HG03354 (cell line): ENCODE measurements around the gene GNL1.

Experiments
- ATAC-seq: cut with Tn5 transposase; IDR thresholded peaks from one replicate; pipeline ENCODE4 v1.9.1; 2021; ENCODE audit warnings: mild to moderate bottlenecking; ENCODE audit not compliant: unreplicated experiment, poor library complexity, severe bottlenecking

The GNL1 gene

DNA sequence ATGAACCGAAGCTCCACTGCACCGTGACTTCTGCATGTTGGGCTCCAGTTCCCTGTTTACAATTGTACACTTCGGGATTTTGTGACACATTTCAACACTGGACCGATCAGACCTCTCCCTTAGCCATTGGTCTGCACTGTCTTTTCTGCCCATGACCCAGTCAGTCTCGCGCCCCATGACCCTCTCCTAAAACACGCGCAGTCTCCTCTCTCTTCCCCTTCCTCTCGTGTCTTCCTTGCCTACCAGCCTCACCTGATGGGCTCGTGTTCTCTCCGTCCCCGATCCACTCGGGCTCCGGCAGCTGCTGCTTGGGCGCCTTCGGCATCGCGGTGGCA, 14.4 kb upstream of the GNL1 start:
- peak; percentile 19 for ATAC-seq

GRCh38 chr6:30570263-30570662, 14.0 kb upstream of the GNL1 start:
- no peak for ATAC-seq

DNA sequence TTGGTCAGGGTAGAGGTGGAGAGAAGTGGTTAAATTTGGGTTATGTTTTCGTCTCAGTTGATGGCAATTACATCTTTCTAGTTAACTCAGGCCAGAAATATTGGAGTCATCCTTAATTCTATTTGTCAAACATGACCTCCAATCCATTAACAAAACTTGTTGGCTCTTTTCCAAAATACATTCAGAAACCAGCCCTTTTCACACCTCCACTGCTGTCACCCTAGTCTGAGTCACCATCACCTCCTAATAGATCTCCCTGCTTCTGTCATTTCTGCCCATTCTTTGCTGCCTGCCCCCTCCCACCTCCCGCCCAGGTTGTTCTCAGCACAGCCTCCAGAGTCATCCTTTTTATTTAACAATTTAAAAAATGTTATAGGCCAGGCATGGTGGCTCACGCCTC, 12.0 kb upstream of the GNL1 start:
- ATAC-seq, result no peak

- ATAC-seq, result no peak
Observed at GRCh38 chr6:30565772-30566171, 9.5 kb upstream of the GNL1 start.

- ATAC-seq, result no peak
Observed at GRCh38 chr6:30564114-30564513, 7.8 kb upstream of the GNL1 start.

GRCh38 chr6:30562470-30563425, 6.5 kb upstream of the GNL1 start:
- no peak for ATAC-seq

DNA sequence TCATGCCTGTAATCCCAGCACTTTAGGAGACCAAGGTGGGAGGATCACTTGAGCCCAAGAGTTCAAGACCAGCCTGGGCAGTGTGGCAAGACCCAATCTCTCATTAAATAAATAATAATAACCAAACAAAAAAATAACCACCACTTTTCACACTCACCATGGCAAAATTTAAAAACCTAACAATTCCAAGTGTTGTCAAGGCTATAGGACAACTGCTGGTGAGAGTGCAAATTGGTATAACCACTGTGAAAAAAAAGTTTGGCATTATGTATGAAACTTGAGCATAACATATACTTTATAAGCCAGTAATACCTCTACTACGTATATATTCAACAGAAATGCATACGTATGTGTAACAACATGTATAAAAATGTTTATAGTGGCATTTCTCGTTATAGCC, 4.6 kb upstream of the GNL1 start:
- ATAC-seq, result no peak

DNA sequence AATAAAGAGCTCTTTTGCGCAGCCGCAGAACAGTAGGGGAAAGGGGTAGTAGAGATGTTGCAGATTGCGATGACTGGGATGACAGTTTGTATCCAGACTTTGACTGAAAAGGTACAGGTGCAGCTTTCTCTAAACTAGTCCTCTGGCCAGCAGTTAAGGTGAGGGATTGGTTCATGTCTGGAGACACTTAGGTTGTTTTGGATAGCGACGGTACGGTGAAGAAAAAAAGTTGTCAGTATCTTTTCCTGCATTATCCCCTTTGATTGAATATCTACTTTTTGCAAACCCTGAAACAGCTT, 1.3 kb upstream of the GNL1 start:
- no peak for ATAC-seq

- ATAC-seq, result peak; percentile 64
Observed at GRCh38 chr6:30556906-30557682, 805 bp upstream of the GNL1 start, which contains the start of gene PRR3. PRR3 (plus strand) TSS chr6:30557295; CDS start chr6:30557345, 50 bp downstream.

DNA sequence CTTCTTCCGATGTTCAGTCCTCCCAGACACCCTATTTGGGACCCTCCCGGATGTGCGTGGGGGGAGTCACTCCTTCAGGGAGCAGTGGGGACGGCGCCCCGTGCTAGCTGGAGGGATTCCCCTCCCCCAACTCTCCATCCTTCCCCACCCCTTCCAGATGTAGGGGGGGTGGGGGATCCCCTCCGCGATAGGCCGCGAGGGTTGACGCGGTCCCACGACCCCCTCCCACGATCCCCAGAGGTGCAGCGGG, 548 bp downstream of the GNL1 start:
- ATAC-seq, result no peak

DNA sequence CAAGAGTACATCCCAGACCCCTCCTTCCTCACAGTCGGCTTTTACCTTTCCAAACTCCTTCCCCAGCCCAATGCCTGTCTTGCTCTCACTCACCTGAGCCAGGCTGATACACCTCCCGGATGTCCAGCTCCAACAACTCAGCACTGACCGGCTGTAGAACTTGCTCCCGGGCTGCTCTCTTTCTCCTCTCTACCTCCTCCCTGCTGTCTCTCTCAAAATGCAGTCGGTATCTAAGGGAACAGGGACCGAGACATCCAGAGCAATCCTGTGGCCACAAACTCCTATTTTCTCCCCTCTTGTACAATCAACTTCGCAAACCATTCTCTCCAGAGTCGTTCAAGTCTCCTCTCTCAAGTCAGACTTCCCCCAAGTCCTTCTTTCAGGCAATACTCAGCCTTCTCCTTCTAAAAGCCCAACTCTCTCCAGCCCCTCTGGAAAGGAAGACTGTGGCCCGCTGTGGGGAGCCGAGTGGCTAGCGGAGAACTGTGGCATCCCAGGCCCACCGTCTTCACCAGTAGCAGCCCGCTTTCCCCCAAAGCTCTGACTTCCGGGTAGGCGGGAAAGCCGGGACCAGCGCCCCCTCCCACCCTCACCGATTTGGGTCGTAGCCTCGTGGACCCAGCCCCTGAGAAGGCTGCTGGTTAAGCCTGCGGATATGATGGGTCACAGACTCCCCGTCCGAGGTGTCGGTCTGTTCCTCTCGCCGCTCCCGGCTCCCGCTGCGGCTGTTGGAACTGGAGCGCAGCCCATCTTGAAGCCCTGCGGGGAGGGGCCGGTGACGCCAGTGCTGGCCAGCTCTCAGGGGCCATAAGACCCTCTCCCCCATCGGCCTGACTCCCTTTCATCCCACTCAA, 1.1 kb downstream of the GNL1 start:
- ATAC-seq, result no peak

DNA sequence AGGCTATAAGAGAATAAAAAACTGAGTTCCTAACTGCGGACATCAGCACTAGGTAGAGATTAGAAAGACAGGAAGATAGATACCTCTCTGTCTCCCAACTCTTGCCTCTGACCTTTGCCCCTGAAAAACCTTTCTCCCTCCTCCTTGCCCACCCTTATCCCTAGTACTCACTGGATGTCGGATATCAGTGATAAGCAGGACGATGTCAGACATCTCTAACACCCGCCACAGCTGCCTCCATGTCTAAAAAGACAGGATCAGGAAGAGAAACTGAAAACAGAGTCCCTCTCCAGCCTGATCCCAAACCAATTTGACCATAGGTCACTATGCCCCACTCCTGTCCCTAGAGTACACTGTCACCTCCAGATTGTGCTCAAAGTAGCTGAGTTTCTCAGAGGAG, 1.9 kb downstream of the GNL1 start:
- ATAC-seq, result no peak

DNA sequence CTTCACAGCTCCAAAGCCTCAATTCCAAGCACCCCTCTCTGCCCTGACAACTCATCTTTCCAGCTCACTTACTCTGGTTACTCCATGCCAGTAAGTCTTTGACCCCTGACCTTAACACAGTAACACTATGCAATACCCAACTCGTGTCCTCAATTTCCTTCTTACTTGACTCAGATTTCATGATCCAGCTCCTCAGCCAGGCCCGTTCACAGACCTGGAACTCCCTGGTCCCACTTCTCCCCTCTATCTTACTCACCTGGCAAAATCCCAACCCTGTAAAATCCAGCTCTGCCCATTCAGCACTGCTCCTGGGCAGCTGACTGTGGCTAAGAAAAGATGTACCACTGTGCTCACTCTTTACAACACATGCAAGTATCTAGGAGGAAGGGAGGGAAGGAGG, 7.9 kb downstream of the GNL1 start:
- no peak for ATAC-seq

GRCh38 chr6:30547454-30547853, 8.8 kb downstream of the GNL1 start:
- ATAC-seq, result no peak

GRCh38 chr6:30544666-30545272, 11.5 kb downstream of the GNL1 start:
- no peak for ATAC-seq

DNA sequence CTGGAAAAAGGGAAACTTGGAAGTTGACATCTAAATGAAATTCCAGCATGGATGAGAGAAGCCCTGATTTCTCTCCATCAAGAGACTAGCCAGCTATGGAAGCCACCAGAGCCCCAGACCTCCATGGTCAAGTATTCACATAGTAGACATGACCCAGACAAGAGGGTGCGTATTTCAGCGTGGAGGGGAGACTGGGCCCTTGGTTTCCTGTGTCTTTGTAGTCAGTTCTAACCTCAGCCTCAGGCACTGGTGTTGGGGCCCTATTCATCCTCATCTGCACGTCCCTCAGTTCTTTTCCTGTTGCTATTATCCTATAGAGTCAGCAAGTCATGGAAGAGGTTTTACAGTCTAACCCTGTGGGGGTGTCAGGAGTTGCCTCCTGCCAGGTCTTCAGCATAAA, 12.5 kb downstream of the GNL1 start:
- no peak for ATAC-seq

DNA sequence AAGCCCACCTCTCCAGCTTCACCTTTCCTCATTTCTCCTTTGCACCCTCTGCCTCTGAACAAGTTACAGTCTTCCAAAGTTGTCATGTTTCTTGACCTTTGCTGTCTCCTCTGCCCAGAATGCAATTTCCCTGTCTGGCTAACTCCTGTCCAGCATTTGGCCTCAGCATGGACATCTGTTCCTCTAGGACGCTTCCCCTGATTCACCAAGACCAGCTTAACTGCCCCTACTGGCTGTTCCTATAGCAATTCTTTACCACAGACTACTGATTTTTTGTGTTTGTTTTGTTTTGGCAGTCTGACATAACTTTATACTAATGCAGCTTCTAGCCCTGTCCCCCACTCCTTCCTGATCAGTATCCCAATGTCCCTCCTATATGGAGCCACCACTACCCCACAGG, 13.4 kb downstream of the GNL1 start:
- ATAC-seq, result no peak

GRCh38 chr6:30542404-30542725, 13.9 kb downstream of the GNL1 start:
- no peak for ATAC-seq

GRCh38 chr6:30541515-30542403, 14.5 kb downstream of the GNL1 start:
- peak; percentile 56 for ATAC-seq
